PC-3 (cell line): ENCODE data around the gene MTX1. TPM values are rescaled to one million over a fixed set of nuclear protein-coding genes. Genes with fewer than 3 reads are reported as not detected.

Experiments used
- ATAC-seq: fragments of 200-7000 bp; cut with Tn5 transposase; 2 replicates; pipeline ENCODE4 v1.9.1; 2020; ENCODE audit warnings: mild to moderate bottlenecking, moderate library complexity
- BruUV-seq: library from RNA; stranded (reverse); fragments of 400-500 nt; replicated peaks from 2 replicates; lab custom pipeline; 2021; lab: Mats Ljungman, UMichigan
- CTCF ChIA-PET: fragments of 300-600 bp; sonication (Branson Sonifier 250); formaldehyde crosslinking; loops from one replicate; lab custom pipeline; 2022; ENCODE audit warnings: antibody characterized with exemption; lab: Charles Lee
- POLR2A ChIA-PET: fragments of 300-600 bp; sonication (Branson Sonifier 250); formaldehyde crosslinking; loops from one replicate; lab custom pipeline; 2022; ENCODE audit warnings: antibody characterized with exemption; ENCODE audit not compliant: unreplicated experiment; lab: Charles Lee
- DNase-seq: peaks from one replicate; pipeline ENCODE4 v3.0.0-alpha.2; 2015
- H2AFZ ChIP-seq: fragments of 300-600 bp; sonication (generic); 2 replicates; pipeline ENCODE4 v1.6.0; 2016; ENCODE audit warnings: antibody characterized with exemption, low read length
- H3F3A ChIP-seq: fragments of 300-600 bp; sonication (generic); one replicate; pipeline ENCODE4 v1.6.0; 2017; ENCODE audit warnings: antibody characterized with exemption, low read length, control low read depth, mild to moderate bottlenecking; ENCODE audit not compliant: unreplicated experiment
- H3K27ac ChIP-seq: fragments of 300-600 bp; sonication (generic); 2 replicates; pipeline ENCODE4 v1.5.1; 2016; ENCODE audit warnings: mild to moderate bottlenecking, low read length
- H3K27me3 ChIP-seq: fragments of 300-600 bp; sonication (generic); 2 replicates; pipeline ENCODE4 v1.6.1; 2016; ENCODE audit warnings: low read length, mixed read lengths
- H3K36me3 ChIP-seq: fragments of 300-600 bp; sonication (generic); 2 replicates; pipeline ENCODE4 v1.6.1; 2016; ENCODE audit warnings: low read depth, mixed run types, low read length, mixed read lengths
- H3K4me1 ChIP-seq: fragments of 300-600 bp; sonication (generic); 2 replicates; pipeline ENCODE4 v1.5.1; 2016; ENCODE audit warnings: low read length; ENCODE audit not compliant: insufficient read depth
- H3K4me2 ChIP-seq: fragments of 300-600 bp; sonication (generic); 2 replicates; pipeline ENCODE4 v1.6.0; 2016; ENCODE audit warnings: low read length
- H3K4me3 ChIP-seq: fragments of 300-600 bp; sonication (generic); 2 replicates; pipeline ENCODE4 v1.5.1; 2016; ENCODE audit warnings: mild to moderate bottlenecking, low read length, mixed read lengths
- H3K79me2 ChIP-seq: fragments of 300-600 bp; sonication (generic); 2 replicates; pipeline ENCODE4 v1.6.1; 2017; ENCODE audit warnings: low read length, mixed read lengths
- H3K9ac ChIP-seq: fragments of 300-600 bp; sonication (generic); 2 replicates; pipeline ENCODE4 v1.6.0; 2016; ENCODE audit warnings: mild to moderate bottlenecking, low read length
- H3K9me2 ChIP-seq: fragments of 300-600 bp; sonication (generic); replicated peaks from 2 replicates; pipeline ENCODE4 v1.6.1; 2016; ENCODE audit warnings: mixed run types, low read length, mixed read lengths
- H3K9me3 ChIP-seq: fragments of 300-600 bp; sonication (generic); 2 replicates; pipeline ENCODE4 v1.6.1; 2016; ENCODE audit warnings: low read length, mixed read lengths
- H4K20me1 ChIP-seq: fragments of 300-600 bp; sonication (generic); 2 replicates; pipeline ENCODE4 v1.6.1; 2016; ENCODE audit warnings: low read length, mixed read lengths
- CTCF ChIP-seq: fragments of 300-600 bp; sonication (generic); conservative IDR thresholded peaks from 2 replicates; pipeline ENCODE4 v1.5.1; 2017; ENCODE audit warnings: antibody characterized with exemption, low read depth, mild to moderate bottlenecking, low read length
- EZH2 ChIP-seq: fragments of 300-600 bp; sonication (generic); IDR thresholded peaks from one replicate; pipeline ENCODE4 v1.6.1; 2017; ENCODE audit warnings: antibody characterized with exemption, mild to moderate bottlenecking, low read length; ENCODE audit not compliant: unreplicated experiment
- EZH2phosphoT487 ChIP-seq: fragments of 300-600 bp; sonication (generic); IDR thresholded peaks from 2 replicates; pipeline ENCODE4 v1.6.1; 2018; ENCODE audit warnings: mild to moderate bottlenecking, antibody characterized with exemption, low read length, borderline replicate concordance
- intact Hi-C: fragments of 100-400 bp; cut with micrococcal nuclease; formaldehyde crosslinking; loops from 2 replicates; pipeline ENCODE4 v1.9.0; 2023
- total RNA-seq: library from RNA; depleted of rRNA; stranded (reverse); fragments of >200 nt; gene quantifications from 2 replicates; pipeline ENCODE4 v1.2.3, GENCODE V29; 2014

The MTX1 gene
- total RNA-seq, 1 experiment from 2014 or later = 152 TPM

GRCh38 chr1:155256058-155256852, 47.8 kb downstream of the MTX1 start:
- DNase-seq (no peak), ATAC-seq (no peak; the same call in 1 of the 2 replicates)
- POLR2A ChIA-PET = interaction anchor here (0.6 kb wide), 1 partner anchor 429 kb away, joined by 4 read pairs; no protein-coding TSS in a partner anchor
- H3K9me2 ChIP-seq = no peaks in the 10 kb centered on the region
- H3K79me2 ChIP-seq = peaks cover 33% of the 10 kb centered on the region
- no peaks in the 10 kb centered on the region for H3F3A ChIP-seq
- H3K36me3 ChIP-seq = peaks cover 7% of the 10 kb centered on the region
- H3K27ac ChIP-seq = peak overlapping the region; percentile 40
- no TSS peak for BruUV-seq
- H3K4me2 ChIP-seq = peak overlapping the region; percentile 100
- TF ChIP-seq EZH2phosphoT487 = no peak
- no peak for TF ChIP-seq EZH2
- no peak for TF ChIP-seq CTCF
- H3K9ac ChIP-seq = peak overlapping the region; percentile 61
- H3K27me3 ChIP-seq = no peaks in the 10 kb centered on the region
- peaks cover 33% of the 10 kb centered on the region for H3K4me1 ChIP-seq
- peak overlapping the region; percentile 78 for H2AFZ ChIP-seq
- peak overlapping the region; percentile 87 for H3K4me3 ChIP-seq
- no peaks in the 10 kb centered on the region for H4K20me1 ChIP-seq
- no peaks in the 10 kb centered on the region for H3K9me3 ChIP-seq
- CTCF ChIA-PET = interaction anchor here (1.0 kb wide), 1 partner anchor 67 kb away, joined by 5 read pairs; no protein-coding TSS in a partner anchor
- intact Hi-C loops = no loop called here

- H3F3A ChIP-seq = peaks cover 11% of the 10 kb centered on the region
- no peaks in the 10 kb centered on the region for H3K9me3 ChIP-seq
- intact Hi-C loops = no loop called here
- H3K9ac ChIP-seq = no peak overlapping the region
- peaks cover 27% of the 10 kb centered on the region for H3K36me3 ChIP-seq
- no peak for DNase-seq
- POLR2A ChIA-PET = no interaction called here
- CTCF ChIA-PET = no interaction called here
- H3K79me2 ChIP-seq = peaks cover 20% of the 10 kb centered on the region
- no peak overlapping the region for H2AFZ ChIP-seq
- H3K4me3 ChIP-seq = no peak overlapping the region; the same call in 1 of the 2 replicates
- H3K27me3 ChIP-seq = no peaks in the 10 kb centered on the region
- H3K4me1 ChIP-seq = peaks cover 21% of the 10 kb centered on the region
- TF ChIP-seq EZH2 (no peak), CTCF (no peak), EZH2phosphoT487 (no peak)
- BruUV-seq = no TSS peak
- no peak overlapping the region for H3K27ac ChIP-seq
- peak overlapping the region; percentile 95 for H3K4me2 ChIP-seq
- H4K20me1 ChIP-seq = no peaks in the 10 kb centered on the region
- H3K9me2 ChIP-seq = no peaks in the 10 kb centered on the region
- ATAC-seq = no peak
Observed at GRCh38 chr1:155260276-155260675, 51.8 kb downstream of the MTX1 start.

GRCh38 chr1:155261493-155261851, 53.0 kb downstream of the MTX1 start:
- DNase-seq (no peak), ATAC-seq (peak; percentile 23)
- no peaks in the 10 kb centered on the region for H3K9me2 ChIP-seq
- H3K27me3 ChIP-seq = no peaks in the 10 kb centered on the region
- peaks cover 16% of the 10 kb centered on the region for H3K4me1 ChIP-seq
- CTCF ChIA-PET = interaction anchor here (0.6 to 1.6 kb wide), 3 partner anchors 11 to 52 kb away, joined by 4 to 10 read pairs (median 4); no protein-coding TSS in a partner anchor
- no peaks in the 10 kb centered on the region for H4K20me1 ChIP-seq
- no TSS peak for BruUV-seq
- peak overlapping the region; percentile 69 for H3K27ac ChIP-seq
- H2AFZ ChIP-seq = peak overlapping the region; percentile 72
- H3F3A ChIP-seq = peaks cover 11% of the 10 kb centered on the region
- H3K9me3 ChIP-seq = no peaks in the 10 kb centered on the region
- peak overlapping the region; percentile 88 for H3K4me3 ChIP-seq
- H3K4me2 ChIP-seq = peak overlapping the region; percentile 95
- TF ChIP-seq CTCF = no peak; the same call in none of the 2 replicates
- peaks cover 20% of the 10 kb centered on the region for H3K79me2 ChIP-seq
- intact Hi-C loops = no loop called here
- POLR2A ChIA-PET = interaction anchor here (0.6 to 1.2 kb wide), 2 partner anchors 61 to 62 kb away, joined by 3 to 4 read pairs; no protein-coding TSS in a partner anchor
- peak overlapping the region; percentile 89 for H3K9ac ChIP-seq
- peaks cover 37% of the 10 kb centered on the region for H3K36me3 ChIP-seq
